ENCODE results near the gene PPP1R15B. TPM values are rescaled to one million over a fixed set of nuclear protein-coding genes. Genes with fewer than 3 reads are reported as not detected.
A peak's percentile ranks its signal among the peaks of the same experiment; 100 is the strongest.

The PPP1R15B gene
- total RNA-seq, 1 experiment from 2014 or later = 50.7 TPM

- H3K4me1 ChIP-seq (ENCODE audit: insufficient read depth, low read length) = peaks cover 29% of the 10 kb centered on the region
- H3K27ac ChIP-seq (ENCODE audit: low read length) = no peak overlapping the region
- peak overlapping the region; percentile 95 for H3K9ac ChIP-seq (ENCODE audit: low read length)
- no peaks in the 10 kb centered on the region for H3K9me2 ChIP-seq (replicated peaks; ENCODE audit: low read length)
- H3K79me2 ChIP-seq (ENCODE audit: low read length) = peaks cover 91% of the 10 kb centered on the region
- peaks cover 58% of the 10 kb centered on the region for H3K36me3 ChIP-seq (ENCODE audit: low read depth, low read length)
- TF ChIP-seq CTCF (conservative IDR thresholded peaks at IDR 0.05; ENCODE audit: low read depth, low read length) (no peak), EZH2phosphoT487 (IDR thresholded peaks at IDR 0.05; ENCODE audit: borderline replicate concordance, low read length) (no peak), EZH2 (IDR thresholded peaks at IDR 0.05; ENCODE audit: low read length, unreplicated experiment) (no peak)
- peak overlapping the region; percentile 80 for H3K4me3 ChIP-seq (ENCODE audit: low read length)
- peak overlapping the region; percentile 85 for H3K4me2 ChIP-seq (ENCODE audit: low read length)
- intact Hi-C loops (cut with micrococcal nuclease) = loop anchor here (5.0 kb wide), 1 partner anchor 90 kb away; no protein-coding TSS in a partner anchor
- ChIA-PET POLR2A (ENCODE audit: unreplicated experiment) (interaction anchor here (0.5 to 0.8 kb wide), 3 partner anchors 87 to 111 kb away, joined by 4 to 5 read pairs (median 5); partner anchors contain the start of gene PIK3C2B), CTCF (interaction anchor here (1.1 to 2.3 kb wide), 2 partner anchors 9 to 43 kb away, joined by 5 to 9 read pairs; no protein-coding TSS in a partner anchor)
- BruUV-seq (replicated peaks) = no TSS peak
- H3F3A ChIP-seq (ENCODE audit: low read length, unreplicated experiment) = no peaks in the 10 kb centered on the region
- H4K20me1 ChIP-seq (ENCODE audit: low read length) = peaks cover 78% of the 10 kb centered on the region
- no peak overlapping the region for H2AFZ ChIP-seq (ENCODE audit: low read length)
- no peaks in the 10 kb centered on the region for H3K27me3 ChIP-seq (ENCODE audit: low read length)
- no peak for ATAC-seq
- H3K9me3 ChIP-seq (ENCODE audit: low read length) = no peaks in the 10 kb centered on the region
- DNase-seq = no peak
Observed at GRCh38 chr1:204407295-204407971, 4.2 kb downstream of the PPP1R15B start.

GRCh38 chr1:204406621-204407020 lies 5.0 kb downstream of the PPP1R15B start:
- Histone ChIP-seq H2AFZ (ENCODE audit: low read length) (no peak overlapping the region), H3K4me2 (ENCODE audit: low read length) (peak overlapping the region; percentile 85), H3K79me2 (ENCODE audit: low read length) (peaks cover 98% of the 10 kb centered on the region), H3K9ac (ENCODE audit: low read length) (peak overlapping the region; percentile 95; the same call in 1 of the 2 replicates), H3F3A (ENCODE audit: low read length, unreplicated experiment) (no peaks in the 10 kb centered on the region), H3K4me3 (ENCODE audit: low read length) (peak overlapping the region; percentile 80), H3K27ac (ENCODE audit: low read length) (no peak overlapping the region), H3K4me1 (ENCODE audit: insufficient read depth, low read length) (peaks cover 24% of the 10 kb centered on the region), H3K9me3 (ENCODE audit: low read length) (no peaks in the 10 kb centered on the region), H4K20me1 (ENCODE audit: low read length) (peaks cover 78% of the 10 kb centered on the region), H3K36me3 (ENCODE audit: low read depth, low read length) (peaks cover 59% of the 10 kb centered on the region), H3K27me3 (ENCODE audit: low read length) (no peaks in the 10 kb centered on the region), H3K9me2 (replicated peaks; ENCODE audit: low read length) (no peaks in the 10 kb centered on the region)
- no TSS peak for BruUV-seq (replicated peaks)
- ChIA-PET POLR2A (ENCODE audit: unreplicated experiment) (interaction anchor here (0.6 to 0.8 kb wide), 3 partner anchors 88 to 109 kb away, joined by 4 to 5 read pairs (median 5); partner anchors contain the start of genes MDM4 and PIK3C2B), CTCF (interaction anchor here (2.3 kb wide), 1 partner anchor 8 kb away, joined by 9 read pairs; no protein-coding TSS in a partner anchor)
- DNase-seq (no peak), ATAC-seq (no peak)
- intact Hi-C loops (cut with micrococcal nuclease) = loop anchor here (5.0 kb wide), 1 partner anchor 89 kb away; no protein-coding TSS in a partner anchor
- TF ChIP-seq CTCF (conservative IDR thresholded peaks at IDR 0.05; ENCODE audit: low read depth, low read length) (no peak), EZH2 (IDR thresholded peaks at IDR 0.05; ENCODE audit: low read length, unreplicated experiment) (no peak), EZH2phosphoT487 (IDR thresholded peaks at IDR 0.05; ENCODE audit: borderline replicate concordance, low read length) (no peak)

Data from PC-3 (cell line).